AG20443 (cell line): Measurements from ENCODE around the gene TSPAN16.
"Not testable (repeated sequence)": the region's sequence is repeated elsewhere in the genome, so short reads cannot be mapped to it uniquely, and the experiment has no call there.

ENCODE experiments used
- DNase-seq: peaks from one replicate; pipeline ENCODE4 v3.0.0; 2012; ENCODE audit warnings: low spot score, mixed read lengths

The TSPAN16 gene

DNA sequence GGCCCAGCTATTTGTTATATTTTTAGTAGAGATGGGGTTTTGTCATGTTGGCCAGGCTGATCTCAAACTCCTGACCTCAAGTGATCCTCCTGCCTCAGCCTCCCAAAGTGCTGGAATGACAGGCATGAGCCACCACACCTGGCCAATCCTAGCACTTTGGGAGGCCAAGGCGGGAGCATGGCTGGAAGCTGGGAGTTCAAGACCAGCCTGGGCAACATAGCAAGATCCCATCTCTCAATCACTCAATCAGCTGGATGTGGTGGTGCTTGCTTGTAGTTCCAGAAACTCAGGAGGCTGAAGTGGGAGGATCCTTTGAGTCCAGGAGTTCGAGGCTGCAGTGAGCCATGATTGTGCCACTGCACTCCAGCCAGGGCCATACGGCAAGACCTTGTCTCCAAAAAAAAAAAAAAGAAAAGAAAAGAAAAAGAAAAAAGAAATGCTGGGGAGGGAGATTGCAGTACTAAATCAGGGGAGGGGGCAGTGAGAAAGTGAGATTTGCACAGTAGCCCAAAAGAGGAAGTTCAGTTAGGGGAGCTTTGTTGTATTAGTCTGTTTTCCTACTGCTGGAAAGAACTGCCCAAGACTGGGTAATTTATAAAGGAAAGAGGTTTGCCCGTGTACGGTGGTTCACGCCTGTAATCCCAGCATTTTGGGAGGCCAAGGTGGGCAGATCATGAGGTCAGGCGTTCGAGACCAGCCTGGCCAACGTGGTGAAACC is 24.5 kb downstream of the TSPAN16 start:
- not testable (repeated sequence) for DNase-seq

DNA sequence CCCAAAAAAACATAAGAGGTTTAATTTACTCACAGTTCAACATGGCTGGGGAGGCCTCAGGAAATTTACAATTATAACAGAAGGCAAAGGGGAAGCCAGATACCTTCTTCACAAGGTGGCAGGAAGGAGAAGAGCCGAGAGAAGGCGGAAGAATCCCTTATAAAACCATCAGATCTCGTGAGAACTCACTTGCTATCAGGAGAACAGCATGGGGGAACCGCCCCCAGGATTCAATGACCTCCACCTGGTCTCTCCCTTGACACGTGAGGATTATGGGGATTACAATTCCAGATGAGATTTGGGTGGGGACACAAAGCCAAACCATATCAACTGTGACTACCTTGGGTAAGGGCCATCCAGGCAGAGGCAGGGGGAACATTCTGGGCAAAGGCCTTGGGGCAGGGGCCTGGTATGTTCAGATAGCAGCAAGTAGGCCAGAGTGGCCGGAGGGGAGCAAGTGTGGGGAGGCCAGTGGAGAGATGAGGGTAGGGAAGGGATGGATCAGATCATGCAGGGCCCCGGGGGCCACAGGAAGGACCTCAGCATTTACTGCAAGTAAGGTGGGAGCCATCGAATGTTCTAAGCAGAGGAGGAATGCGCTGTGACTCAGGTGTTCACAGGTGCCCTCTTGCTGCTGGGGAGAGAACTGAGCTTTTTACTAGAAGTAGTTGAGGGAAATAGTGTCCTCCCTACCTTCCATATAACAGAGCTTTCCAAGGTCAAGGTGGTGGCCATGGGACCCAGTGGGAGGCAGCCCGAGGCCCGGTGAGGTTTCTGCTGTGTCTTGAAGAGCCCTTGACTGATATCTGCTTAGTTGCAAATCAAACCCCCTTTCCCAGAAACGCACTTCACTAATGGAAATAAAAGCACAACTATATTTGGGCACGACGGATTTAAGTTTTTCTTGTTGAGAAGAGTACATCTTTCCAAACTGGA is 25.5 kb downstream of the TSPAN16 start:
- no peak for DNase-seq

DNA sequence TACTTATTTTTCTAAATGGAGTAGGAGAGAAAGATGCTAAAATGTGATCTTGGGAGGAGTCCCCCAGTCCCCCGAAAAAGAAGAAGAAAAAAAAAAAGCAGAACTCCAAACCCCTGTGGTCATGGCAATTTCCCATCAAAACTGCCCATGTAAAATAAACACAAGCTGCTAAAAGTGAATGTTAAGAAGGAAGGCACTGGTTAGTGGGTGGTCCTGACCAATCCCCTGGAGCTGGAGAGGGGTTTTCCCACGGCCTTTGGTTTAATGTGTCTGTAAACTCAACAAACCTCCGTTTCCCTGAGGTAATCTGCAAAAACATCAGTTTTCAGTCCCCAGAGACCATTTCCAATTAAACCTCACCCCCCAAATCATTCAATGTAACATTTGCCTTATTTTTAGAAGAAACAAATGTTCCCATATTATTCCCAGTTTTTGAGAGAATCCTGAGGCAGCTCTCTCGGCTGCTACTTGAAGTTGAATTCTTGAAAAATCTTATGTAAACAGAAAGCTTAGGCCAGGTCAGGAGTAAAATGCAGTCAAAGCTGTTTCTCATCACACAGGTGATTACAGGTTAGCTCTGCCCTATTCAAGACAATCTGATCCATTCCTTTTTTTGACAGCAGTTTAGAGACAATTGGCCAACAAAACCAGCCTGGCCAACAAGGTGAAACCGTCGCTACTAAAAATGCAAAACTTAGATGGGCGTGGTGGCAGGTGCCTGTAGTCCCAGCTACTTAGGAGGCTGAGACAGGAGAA is 26.5 kb downstream of the TSPAN16 start:
- DNase-seq = no peak

GRCh38 chr19:11323601-11324078 is 27.7 kb downstream of the TSPAN16 start:
- DNase-seq = no peak

GRCh38 chr19:11324079-11324661 is 28.2 kb downstream of the TSPAN16 start:
- peak; percentile 94 for DNase-seq

- no peak for DNase-seq
Measured at GRCh38 chr19:11324748-11325389, 28.9 kb downstream of the TSPAN16 start.

DNA sequence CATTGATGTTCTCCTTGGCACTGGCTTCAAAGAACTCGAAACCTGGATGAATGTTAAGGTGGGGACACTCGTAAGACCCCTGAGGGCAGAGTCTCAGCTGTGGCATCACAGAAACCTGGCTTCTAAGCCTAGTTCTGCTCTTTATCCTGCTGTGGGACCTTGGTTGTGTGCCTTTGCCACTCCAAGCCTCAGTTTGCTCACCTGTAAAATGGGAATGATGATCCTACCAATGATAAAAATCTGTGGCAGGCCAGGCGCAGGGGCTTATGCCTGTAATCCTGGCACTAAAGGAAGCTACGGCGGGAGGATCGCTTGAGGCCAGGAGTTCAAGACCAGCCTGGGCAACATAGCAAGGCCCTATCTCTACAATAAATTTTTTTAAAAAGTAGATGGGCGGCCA is 29.6 kb downstream of the TSPAN16 start:
- no peak for DNase-seq

DNA sequence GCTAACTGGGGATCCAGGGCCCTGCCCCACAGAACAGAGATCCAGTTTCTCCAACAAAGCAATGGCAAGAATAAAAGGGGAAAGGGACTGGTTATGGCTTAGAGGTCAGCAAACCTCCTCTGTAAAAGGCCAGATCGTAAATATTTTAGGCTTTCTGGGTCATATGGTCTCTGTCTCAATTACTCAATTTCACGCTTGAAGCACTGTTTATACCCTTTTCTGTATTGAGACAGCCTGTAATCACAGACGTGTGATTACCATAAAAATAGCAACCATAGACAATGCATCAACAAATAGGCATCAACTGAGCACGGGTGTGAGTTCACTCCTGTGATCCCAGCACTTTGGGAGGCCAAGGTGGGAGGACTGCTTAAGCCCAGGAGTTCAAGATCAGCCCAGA is 34.2 kb downstream of the TSPAN16 start:
- no peak for DNase-seq

DNA sequence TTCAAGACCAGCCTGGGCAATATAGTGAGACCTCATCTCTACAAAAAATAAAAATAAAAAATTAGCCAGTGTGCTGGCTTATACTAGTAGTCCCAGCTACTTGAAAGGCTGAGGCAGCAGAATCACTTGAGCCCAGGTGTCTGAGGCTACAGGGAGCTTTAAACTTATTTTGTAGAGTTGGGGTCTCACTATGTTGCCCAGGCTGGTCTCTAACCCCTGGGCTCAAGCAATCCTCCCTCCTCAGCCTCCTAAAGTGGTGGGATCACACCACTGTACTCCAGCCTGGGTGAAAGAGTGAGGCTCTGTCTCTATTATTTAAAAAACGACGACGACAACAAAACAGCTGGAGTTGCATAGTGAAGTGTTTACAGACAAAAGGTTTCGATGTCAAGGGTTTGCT is 35.5 kb downstream of the TSPAN16 start:
- no peak for DNase-seq

DNA sequence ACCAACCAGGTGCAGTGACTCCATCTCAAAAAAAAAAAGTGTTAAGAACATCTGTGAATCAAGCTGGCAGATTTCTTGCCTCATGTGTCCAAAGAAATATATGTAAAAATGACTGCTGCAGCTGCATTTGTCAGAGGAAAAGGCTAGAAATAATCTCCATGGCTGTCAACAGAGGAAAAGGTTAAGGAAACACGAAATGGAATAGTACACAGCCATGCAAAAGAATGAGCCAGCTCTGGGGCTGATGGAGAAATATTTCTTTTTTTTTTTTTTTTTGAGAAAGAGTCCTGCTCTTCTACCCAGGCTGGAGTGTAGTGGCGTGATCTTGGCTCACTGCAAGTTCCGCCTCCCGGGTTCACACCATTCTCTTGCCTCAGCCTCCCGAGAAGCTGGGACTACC is 36.9 kb downstream of the TSPAN16 start:
- DNase-seq = no peak

GRCh38 chr19:11333838-11334237 is 37.9 kb downstream of the TSPAN16 start:
- DNase-seq = not testable (repeated sequence)

- no peak for DNase-seq
Measured at GRCh38 chr19:11335449-11336146, 39.6 kb downstream of the TSPAN16 start.

DNA sequence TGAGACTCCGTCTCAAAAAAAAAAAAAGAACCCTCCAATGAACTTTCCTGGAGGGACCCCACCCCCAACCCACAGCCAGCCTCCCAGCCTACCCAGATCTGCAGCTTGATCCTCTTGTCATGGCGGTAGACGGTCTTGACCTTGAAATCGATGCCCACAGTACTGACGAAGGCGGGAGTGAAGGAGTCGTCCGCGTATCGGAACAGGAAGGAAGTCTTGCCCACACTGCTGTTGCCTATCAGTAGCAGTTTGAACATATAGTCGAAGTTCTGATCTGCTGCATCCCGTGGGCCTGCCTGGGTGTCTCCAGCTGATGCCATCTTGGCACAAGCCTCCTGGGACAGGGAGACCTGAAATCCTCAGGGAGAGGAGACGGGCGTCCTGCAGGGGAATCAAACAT is 41.1 kb downstream of the TSPAN16 start:
- DNase-seq = no peak

DNA sequence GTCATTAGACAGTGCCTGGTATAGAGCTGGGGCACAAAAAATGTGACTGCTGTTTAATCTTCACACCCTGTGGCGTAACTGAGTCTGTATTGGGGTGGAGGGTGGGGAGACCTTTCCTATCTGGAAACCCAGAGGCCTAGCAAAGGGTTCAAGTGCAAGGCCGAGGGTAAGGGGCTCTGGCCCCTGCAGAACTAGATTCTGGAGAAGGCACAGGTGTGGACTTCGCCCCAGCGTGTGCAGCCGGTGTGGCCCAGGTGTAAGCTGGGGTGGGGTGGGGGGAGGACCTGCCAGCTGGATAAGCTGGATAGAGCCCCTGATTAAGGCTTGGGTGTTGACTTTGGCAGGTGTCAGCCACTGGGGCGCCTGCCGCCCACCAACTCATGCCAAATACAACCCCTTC is 42.2 kb downstream of the TSPAN16 start:
- DNase-seq = no peak

GRCh38 chr19:11338569-11339253 is 42.8 kb downstream of the TSPAN16 start:
- peak; percentile 31 for DNase-seq

GRCh38 chr19:11339254-11340098 is 43.5 kb downstream of the TSPAN16 start, which contains the start of gene RAB3D:
TSS of gene RAB3D (minus strand) at chr19:11339657. CDS start at chr19:11337399, 2,258 bp downstream.
- peak; percentile 97 for DNase-seq

DNA sequence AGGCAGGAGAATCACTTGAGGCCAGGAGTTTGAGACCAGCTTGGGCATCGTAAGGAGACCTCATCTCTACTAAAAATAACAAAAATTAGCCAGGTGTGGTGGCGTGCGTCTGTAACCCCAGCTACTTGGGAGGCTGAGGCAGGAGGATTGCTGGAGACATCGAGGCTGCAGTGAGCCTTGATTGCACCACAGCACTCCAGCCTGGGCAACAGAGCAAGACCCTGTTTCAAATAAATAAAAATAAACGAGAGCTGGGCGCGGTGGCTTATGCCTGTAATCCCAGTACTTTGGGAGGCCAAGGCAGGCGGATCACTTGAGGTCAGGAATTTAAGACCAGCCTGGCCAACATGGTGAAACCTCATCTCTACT is 44.1 kb downstream of the TSPAN16 start:
- DNase-seq = not testable (repeated sequence)

DNA sequence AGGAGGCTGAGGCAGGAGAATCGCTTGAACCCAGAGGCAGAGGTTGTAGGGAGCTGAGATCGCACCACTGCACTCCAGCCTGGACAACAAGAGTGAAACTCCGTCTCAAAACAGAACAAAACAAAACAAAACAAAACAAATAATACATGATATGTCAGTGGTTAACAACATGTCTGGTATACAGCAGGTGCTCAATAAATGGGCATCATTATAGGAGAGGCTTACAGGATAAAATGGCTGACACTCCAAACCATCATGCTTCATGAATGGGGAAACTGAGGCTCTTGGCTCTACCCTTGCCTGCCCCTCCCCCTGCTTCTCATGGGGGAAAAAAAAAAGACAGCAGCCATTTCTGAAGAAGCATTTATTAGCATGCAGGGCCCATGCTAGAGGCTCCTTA is 46.5 kb downstream of the TSPAN16 start:
- no peak for DNase-seq

DNA sequence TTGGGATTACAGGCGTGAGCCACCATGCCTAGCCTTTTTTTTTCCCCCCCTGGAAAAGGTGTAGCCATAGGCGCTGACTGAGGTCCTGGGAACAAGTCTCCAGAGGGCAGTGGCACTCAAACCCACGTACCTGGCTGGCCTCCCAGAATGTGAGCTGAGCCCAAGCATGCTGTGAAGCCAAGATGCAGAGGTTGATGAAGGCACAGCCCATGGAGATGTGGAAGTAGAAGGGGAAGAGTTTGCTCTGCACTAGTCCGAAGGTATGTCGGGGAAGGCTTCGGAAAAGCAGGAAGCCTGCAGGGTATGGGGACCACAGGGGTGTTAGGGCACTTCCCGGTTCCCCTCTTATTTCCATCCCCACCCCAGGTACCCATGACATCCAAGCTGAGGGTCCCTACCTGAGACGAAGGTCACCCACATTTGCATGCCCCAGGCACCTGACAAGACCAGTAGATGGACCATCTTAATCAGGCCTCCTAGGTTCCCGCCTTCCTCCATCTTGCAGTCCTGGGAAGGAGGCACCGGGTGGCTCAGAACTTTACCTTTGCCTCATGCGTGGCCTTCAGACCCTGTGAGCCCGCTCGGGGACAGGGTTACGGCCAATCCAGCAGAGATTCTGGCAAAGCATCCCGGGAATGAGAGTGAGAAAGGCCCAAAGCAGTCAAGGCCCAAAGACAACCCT is 49.3 kb downstream of the TSPAN16 start:
- DNase-seq = no peak
